ENCODE measurements around the gene TCOF1.
"Not testable (repeated sequence)": the region's sequence is repeated elsewhere in the genome, so short reads cannot be mapped to it uniquely, and the experiment has no call there.

Gene TCOF1

GRCh38 chr5:150404535-150404934, 47.0 kb downstream of the TCOF1 start:
- no peak for DNase-seq (ENCODE audit: low read depth in 3 of 3)

DNA sequence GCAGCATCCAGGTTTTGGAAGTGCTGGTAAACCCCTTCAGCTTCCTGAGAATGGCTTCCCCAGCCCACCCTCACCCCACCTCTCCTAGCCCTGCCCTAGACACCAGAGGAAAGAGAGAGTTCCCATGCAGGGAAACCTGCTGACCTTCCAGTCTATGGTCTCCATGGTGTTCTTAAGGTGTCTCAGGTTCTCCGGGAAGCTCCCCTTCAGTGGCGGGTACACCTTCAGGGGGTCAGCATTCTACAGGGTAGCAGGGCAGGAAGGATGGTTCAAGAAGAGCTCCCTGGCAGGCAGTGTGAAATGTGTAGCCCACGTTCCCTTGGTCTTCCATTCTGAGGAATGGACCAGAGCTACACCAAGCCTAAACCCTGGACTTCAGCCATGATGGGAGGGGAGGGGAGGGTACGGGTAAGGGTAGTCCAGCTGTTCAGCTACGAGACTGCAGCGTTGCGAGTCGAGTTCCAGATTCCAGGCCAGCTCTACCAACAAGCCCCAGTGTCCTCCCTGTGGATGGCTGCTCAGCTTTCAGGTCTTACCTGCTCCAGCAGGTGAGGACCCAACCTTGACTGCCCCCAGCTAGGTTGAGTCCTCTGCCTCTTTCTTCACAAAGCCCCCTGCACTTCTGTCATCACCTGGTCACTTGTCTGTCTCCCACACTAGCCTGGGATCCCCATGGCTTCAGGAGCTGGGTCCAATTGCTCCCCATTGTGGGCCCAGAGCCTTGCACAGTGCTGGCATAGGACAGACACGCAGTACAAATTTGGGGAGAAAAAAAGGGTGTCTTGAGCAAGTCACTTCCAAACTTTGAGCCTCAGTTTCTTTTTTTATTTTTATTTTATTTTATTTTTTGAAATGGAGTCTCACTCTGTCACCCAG, 47.7 kb downstream of the TCOF1 start:
- DNase-seq (ENCODE audit: low read depth in 3 of 3): no peak

DNA sequence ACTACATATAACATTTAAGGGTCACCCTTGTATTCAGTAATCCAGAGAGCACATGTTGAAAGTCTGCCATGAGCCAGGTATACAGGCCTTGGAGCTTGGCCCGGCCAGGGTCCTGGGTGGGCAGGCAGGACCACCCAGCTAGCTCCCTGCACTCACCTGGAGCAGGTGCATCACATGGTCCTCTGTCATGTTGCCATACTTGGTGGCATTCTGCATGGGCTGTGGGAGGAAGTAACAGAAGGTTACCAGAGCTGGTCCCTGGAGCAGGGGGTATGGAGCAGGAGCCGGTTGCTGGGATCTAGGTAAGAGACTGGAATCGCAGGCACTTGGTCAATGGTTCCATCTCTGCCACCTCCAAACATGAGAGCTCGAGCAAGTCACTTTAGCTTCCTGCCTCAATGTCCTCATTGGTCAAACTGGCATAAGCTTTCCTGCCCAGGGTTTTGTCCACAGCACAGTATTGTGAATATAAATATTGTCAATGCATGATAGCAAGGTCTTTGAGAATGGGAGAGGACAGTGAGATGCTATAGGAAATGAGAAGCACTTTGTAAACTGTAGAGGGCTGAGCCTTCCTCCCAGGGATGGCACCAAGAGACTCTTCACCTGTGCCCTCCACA, 48.7 kb downstream of the TCOF1 start:
- no peak for DNase-seq (ENCODE audit: low read depth in 3 of 3)

DNA sequence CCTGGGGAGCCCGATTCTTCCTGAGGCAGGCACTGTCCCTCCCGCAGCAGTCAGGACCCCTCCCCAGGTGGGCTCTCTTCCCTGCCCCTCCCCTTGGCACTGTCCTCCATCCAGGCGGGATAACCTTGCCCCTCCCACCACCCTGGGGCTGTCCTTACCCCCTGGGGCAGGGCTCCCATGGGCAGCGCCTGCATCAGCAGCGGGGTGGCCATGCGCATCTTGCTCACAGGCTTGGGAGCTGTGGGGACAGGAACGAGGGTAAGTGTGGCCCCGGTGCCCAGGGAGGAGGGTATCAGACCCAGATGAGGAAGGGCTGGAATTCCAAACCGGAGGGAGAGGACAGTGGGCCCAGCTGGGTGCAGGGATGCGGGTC, 49.2 kb downstream of the TCOF1 start:
- no peak for DNase-seq (ENCODE audit: low read depth in 3 of 3)

- DNase-seq (ENCODE audit: low read depth in 3 of 3): no peak
Measured at GRCh38 chr5:150407096-150407720, 49.7 kb downstream of the TCOF1 start.

- DNase-seq (ENCODE audit: low read depth in 3 of 3): no peak
Measured at GRCh38 chr5:150408231-150408943, 50.9 kb downstream of the TCOF1 start.

- DNase-seq (ENCODE audit: low read depth in 3 of 3): peak in 1 of 3 experiments; percentile 18
Measured at GRCh38 chr5:150409638-150410523, 52.4 kb downstream of the TCOF1 start.

DNA sequence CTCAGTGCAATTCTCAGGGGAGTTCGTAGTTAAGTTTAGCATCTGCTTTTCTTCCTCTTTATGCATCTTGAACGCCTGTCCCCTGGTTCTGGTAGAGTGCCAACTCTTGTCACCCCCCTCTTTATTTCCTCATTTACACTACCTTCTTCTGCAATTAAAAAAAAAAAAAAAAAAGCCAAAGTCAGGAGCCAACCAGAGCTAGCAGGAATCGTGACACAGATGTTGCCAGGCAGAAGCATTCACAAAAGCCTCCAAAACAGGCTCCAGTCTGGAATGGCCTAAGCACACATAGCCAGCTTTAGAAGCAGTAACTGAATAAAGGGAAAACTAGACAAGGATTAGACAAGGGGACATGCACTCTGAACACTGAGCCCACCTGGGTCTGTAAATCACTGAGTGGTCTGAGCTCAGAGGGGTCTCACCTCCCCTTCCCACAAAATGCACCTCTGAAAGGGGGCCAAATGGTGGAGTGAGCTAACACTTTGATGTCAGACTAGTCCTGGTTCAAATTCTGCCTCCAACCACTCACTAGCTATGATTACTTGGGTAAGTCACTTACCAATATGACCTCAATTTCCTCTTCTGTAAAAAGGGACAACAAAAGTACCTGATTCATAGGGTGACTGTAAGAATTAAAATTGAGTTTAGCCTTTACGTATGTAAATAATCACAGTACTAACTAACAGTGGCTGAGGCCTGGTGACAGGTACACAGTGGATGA, 53.2 kb downstream of the TCOF1 start:
- DNase-seq (ENCODE audit: low read depth in 3 of 3): peak in 1 of 3 experiments; percentile 10

DNA sequence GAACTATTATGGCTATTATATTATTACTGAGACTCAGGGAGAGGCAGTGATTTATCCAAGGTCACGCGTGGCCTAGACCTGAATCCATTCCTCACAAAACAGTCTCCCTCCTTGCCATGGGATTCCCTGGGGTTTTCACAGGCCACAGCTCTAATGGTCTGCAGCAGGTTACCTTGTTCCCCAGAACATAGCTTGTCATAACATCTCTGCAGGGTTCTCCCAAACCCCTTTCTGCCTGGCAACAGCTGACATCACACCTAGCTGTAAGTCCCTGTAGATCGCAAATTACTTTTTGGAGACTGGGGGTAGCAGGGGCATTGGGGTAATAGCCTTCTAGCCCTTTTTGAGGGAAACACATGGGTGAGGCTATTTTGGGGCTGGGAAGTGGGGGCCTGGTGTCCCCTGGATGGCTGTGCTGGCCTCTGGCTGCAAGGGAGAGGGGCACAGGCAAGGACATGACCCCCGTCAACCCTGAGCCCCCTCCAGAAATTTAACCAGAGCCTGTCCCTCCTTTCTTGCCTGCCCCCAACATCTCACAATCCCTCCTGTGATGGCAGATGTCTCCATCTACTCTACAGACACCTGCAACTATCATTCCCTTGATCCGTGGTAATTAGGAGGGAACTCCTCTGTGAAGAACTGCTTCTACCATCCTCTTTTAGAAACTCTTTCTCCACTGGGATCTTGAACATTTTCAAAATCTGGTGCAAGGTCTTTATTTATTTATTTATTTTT, 53.9 kb downstream of the TCOF1 start:
- peak; percentile 28 to 53 (median 40) for DNase-seq (ENCODE audit: low read depth in 3 of 3)

- peak; percentile 69 to 87 (median 81) for DNase-seq (ENCODE audit: low read depth in 3 of 3)
Measured at GRCh38 chr5:150412319-150413175, 55.0 kb downstream of the TCOF1 start, which contains the start of gene CD74. TSS of gene CD74 (minus strand) at chr5:150412910. CDS start at chr5:150412749, 161 bp downstream.

DNA sequence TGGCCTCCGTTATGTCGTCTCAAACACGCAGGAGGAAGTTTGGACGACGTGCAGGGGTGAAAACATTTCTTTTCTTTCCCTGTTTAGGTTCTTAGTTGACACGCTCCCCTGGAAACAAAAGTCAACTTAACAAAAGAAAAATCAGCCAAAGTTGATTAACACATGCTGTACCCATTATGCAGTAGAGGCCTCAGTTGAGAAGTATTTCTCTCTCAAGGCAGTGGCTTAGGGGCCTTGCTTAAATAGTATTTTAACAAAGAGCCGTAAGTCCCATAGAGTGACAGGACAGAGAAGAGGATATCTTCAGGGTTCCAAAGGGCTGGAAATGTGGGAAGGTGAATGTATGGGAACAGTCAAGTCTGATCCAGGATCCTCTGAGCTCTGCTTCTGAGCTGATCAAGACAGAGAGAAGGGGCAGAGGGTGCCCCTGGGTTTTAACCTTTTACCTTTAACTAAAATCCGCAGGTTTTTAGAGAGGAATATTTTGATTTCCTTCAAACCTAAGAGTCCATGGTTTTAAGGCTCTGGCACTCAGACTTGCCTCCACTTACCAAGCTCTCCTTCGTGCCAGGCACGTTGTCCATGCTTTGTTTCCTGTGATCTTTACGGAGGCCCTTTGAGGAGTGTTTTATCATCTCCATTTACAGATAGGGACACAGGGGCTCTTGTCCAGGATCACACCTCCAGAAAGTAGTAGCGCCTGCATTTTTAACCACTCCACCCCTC, 55.8 kb downstream of the TCOF1 start:
- no peak for DNase-seq (ENCODE audit: low read depth in 3 of 3)

- not testable (repeated sequence) for DNase-seq (ENCODE audit: low read depth in 3 of 3)
Measured at GRCh38 chr5:150413902-150414790, 56.6 kb downstream of the TCOF1 start.

DNA sequence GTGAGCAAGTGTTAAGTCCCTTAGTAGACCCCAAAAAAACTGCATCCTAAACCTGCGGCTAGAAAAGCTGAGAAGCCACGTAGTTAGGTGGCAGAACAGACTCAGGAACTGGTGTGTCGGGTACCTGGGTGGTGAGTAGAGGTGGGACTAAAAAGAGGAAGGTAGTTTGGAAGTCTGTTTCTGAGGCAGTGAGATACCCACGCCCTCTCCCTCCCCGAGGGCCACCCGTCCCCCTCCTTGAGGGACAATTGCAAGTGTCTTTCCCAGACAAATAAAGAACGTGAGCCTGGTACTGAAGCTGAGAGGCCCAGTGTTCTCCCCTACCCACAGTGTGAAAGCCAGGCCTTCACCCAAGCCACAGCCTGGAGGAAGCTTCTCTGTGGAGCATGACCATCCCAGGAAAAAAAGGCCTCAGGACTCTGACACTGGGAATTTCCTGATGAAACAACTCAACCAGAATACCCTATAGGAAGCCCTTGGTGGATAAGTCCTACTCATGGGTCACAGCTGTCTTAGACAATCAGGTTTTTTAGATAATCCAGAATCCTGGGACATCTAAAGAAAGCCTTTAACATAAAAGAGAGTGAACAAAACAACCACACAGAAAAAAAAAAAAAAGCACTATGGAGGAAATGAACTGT, 62.3 kb downstream of the TCOF1 start:
- no peak for DNase-seq (ENCODE audit: low read depth in 3 of 3)

DNA sequence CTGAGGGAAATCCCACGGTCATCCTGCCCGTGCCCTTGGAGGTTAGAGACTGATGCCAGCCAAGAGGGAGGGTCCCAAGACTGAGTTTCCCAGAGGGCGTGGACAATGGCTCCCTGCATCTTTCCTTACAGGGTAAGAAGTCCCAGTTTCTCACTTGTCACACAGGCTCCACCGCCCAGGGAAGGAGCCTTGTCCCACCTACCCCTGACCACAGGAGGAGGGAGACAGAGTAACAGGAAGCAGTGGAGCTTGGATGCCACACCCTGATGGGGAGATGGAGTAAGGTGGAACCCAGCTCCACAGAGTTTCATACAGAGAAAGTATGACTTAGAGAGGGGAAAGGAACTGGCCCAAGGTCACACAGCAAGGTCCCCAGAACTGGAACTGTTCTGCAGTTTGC, 64.6 kb downstream of the TCOF1 start:
- DNase-seq (ENCODE audit: low read depth in 3 of 3): no peak

DNA sequence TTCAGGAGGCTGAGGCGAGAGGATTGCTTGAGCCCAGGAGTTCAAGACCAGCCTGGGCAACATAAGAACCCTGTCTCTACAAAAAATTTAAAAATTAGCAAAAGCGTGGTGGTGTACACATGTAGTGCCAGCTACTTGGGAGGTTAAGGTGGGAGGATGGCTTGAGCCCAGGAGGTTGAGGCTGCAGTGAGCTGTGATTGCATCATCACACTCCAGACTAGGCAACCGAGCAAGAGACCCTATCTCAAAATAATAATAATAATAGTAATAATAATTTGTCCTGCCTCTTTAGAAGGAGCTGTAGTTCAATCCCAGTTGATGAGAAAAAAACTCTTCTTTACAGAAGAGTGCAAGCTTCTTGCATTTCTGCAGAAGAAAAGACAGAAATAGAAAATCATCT, 65.3 kb downstream of the TCOF1 start:
- DNase-seq (ENCODE audit: low read depth in 3 of 3): no peak

DNA sequence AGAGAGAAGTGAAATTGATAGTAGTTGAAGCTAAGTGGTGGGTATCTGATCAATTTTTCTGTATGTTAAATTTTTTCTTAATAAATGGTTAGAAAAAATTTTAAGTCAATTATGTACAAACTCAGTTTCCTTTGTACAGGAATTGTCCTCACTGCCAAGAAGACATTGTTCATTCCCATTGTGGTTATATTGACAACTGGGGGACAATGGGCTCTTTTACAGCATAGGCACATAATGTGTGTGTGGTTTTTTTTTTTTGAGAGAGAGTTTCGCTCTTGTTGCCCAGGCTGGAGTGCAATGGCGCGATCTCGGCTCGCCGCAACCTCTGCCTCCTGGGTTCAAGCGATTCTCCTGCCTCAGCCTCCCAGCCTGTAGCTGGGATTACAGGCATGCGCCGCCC, 68.7 kb downstream of the TCOF1 start:
- DNase-seq (ENCODE audit: low read depth in 3 of 3): not testable (repeated sequence)
